Natural killer cell (primary cell): Measurements from ENCODE around the gene BNC1. TPM values are rescaled to one million over a fixed set of nuclear protein-coding genes. Genes with fewer than 3 reads are reported as not detected.
A peak's percentile ranks its signal among the peaks of the same experiment; 100 is the strongest.

ENCODE experiments used
- ATAC-seq, 3 donors: fragments of 150-1000 bp in 2 of 3; fragments of 200-7000 bp in 1 of 3; cut with Tn5 transposase; 1 replicate in 1 of 3; 2 replicates in 2 of 3; pipeline ENCODE4 v1.10.0; 2021; ENCODE audit warnings: mild to moderate bottlenecking in 2 of 3, moderate library complexity in 2 of 3
- DNase-seq, 2 donors: peaks; one replicate each; pipeline versions ENCODE4 v3.0.0 to v3.0.0-alpha.2; 2013 to 2021; ENCODE audit warnings: mixed read lengths in 1 of 2
- H3K27ac ChIP-seq: one replicate; pipeline ENCODE4 v1.5.1; 2013; ENCODE audit warnings: mild to moderate bottlenecking, low read length
- H3K27me3 ChIP-seq: one replicate; pipeline ENCODE4 v1.6.1; 2013; ENCODE audit warnings: low read length; ENCODE audit not compliant: control insufficient read depth, insufficient read depth
- H3K36me3 ChIP-seq: one replicate; pipeline ENCODE4 v1.6.1; 2013; ENCODE audit warnings: low read length; ENCODE audit not compliant: control insufficient read depth, insufficient read depth
- H3K4me1 ChIP-seq: one replicate; pipeline ENCODE4 v1.6.1; 2013; ENCODE audit warnings: low read length; ENCODE audit not compliant: control insufficient read depth, insufficient read depth
- H3K4me3 ChIP-seq: one replicate; pipeline ENCODE4 v1.5.1; 2013; ENCODE audit warnings: low read length
- H3K9me3 ChIP-seq: one replicate; pipeline ENCODE4 v1.6.1; 2013; ENCODE audit warnings: low read length; ENCODE audit not compliant: control insufficient read depth, insufficient read depth
- H3K27ac Mint-ChIP-seq, 2 donors: one replicate each; pipeline ENCODE4 v1.8.0; 2022; ENCODE audit warnings: mild to moderate bottlenecking in 2 of 2, mixed read lengths in 2 of 2, moderate library complexity in 1 of 2
- H3K27me3 Mint-ChIP-seq, 2 donors: one replicate each; pipeline ENCODE4 v1.8.0; 2022; ENCODE audit warnings: low read depth in 2 of 2, mixed read lengths in 2 of 2
- H3K36me3 Mint-ChIP-seq: one replicate; pipeline ENCODE4 v1.8.0; 2022; ENCODE audit warnings: mixed read lengths
- H3K4me1 Mint-ChIP-seq, 2 donors: one replicate each; pipeline ENCODE4 v1.8.0; 2022; ENCODE audit warnings: mixed read lengths in 2 of 2
- H3K4me3 Mint-ChIP-seq: one replicate; pipeline ENCODE4 v1.8.0; 2022; ENCODE audit warnings: mild to moderate bottlenecking, moderate library complexity, mixed read lengths
- H3K9me3 Mint-ChIP-seq, 2 donors: one replicate each; pipeline ENCODE4 v1.8.0; 2022; ENCODE audit warnings: mixed read lengths in 2 of 2
- WGBS: methylation state at CpG from one replicate; pipeline ENCODE4 v1.1.7; 2013; ENCODE audit warnings: missing lambda C conversion rate; ENCODE audit not compliant: insufficient coverage; 5-methylcytosine and 5-hydroxymethylcytosine counted together
- intact Hi-C: fragments of 100-400 bp; cut with micrococcal nuclease; formaldehyde crosslinking; loops from one replicate; pipeline ENCODE4 v1.14.2; 2022
- total RNA-seq, 4 donors: library from RNA; stranded (reverse); fragments of 120-200 nt in 1 of 4; gene quantifications; one replicate each; pipeline versions ENCODE4 v1.2.3 to v1.2.4, GENCODE V29; 2013 to 2022
- TF ChIP-seq, protein P1 (sequence below): fragments of 200-600 bp; IDR thresholded peaks from one replicate; pipeline ENCODE4 v1.8.0; 2022; ENCODE audit warnings: antibody characterized with exemption

BNC1 gene
- total RNA-seq, 3 donors from 2014 or later (not counting 1 experiment from before 2014, with no cell fraction given), result not detected

DNA sequence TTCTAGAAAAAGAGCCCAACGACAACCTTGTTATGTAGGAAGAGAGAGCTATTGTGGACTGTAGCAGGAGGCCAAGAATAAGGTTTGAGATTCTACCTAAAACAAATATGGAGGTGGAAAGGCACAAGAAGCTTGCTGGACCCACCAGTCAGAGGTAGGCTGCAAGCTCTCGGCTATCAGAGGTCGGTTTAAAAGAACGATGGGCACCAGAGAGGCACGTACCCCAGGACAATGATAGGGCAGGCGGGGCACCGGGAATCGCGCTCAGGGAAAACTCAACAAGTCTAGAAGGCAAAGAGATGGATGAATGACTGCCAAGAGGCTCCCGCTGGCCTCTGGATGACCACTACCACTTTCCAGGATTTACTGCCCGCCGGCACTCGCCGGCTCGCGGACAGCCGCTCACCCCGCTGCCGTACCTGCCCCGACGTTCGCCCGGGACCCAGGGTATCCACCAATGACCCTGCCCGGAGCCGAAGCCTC is 77.9 kb downstream of the BNC1 start:
- DNase-seq, result no peak
- Mint-ChIP-seq H3K27ac (peak overlapping the region; percentile 79 to 83), H3K36me3 (no peaks in the 10 kb centered on the region), H3K4me3 (peak overlapping the region; percentile 92), H3K27me3 (no peaks in the 10 kb centered on the region), H3K4me1 (peaks cover 9 to 14% of the 10 kb centered on the region in 2 donors), H3K9me3 (no peaks in the 10 kb centered on the region)
- intact Hi-C loops, result loop anchor here (10.0 kb wide), 1 partner anchor 192 kb away; the partner anchor contains the start of gene C15orf40
- 5% methylated on average over 25 of the region's 25 CpGs for WGBS
- Histone ChIP-seq H3K27me3 (no peaks in the 10 kb centered on the region), H3K4me1 (peaks cover 10% of the 10 kb centered on the region), H3K36me3 (no peaks in the 10 kb centered on the region), H3K27ac (peak overlapping the region; percentile 33), H3K4me3 (peak overlapping the region; percentile 58), H3K9me3 (no peaks in the 10 kb centered on the region)
- ATAC-seq, result no peak
- TF ChIP-seq, protein P1, sequence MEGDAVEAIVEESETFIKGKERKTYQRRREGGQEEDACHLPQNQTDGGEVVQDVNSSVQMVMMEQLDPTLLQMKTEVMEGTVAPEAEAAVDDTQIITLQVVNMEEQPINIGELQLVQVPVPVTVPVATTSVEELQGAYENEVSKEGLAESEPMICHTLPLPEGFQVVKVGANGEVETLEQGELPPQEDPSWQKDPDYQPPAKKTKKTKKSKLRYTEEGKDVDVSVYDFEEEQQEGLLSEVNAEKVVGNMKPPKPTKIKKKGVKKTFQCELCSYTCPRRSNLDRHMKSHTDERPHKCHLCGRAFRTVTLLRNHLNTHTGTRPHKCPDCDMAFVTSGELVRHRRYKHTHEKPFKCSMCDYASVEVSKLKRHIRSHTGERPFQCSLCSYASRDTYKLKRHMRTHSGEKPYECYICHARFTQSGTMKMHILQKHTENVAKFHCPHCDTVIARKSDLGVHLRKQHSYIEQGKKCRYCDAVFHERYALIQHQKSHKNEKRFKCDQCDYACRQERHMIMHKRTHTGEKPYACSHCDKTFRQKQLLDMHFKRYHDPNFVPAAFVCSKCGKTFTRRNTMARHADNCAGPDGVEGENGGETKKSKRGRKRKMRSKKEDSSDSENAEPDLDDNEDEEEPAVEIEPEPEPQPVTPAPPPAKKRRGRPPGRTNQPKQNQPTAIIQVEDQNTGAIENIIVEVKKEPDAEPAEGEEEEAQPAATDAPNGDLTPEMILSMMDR, result no peak

Other genes with a start within 250 kb of the BNC1 start
- 10 to 100 TPM; 42.5 to 54.4 (median 54.0) TPM for gene BTBD1, start 217.4 kb downstream of the BNC1 start, total RNA-seq
- gene TM6SF1, start 177.0 kb downstream of the BNC1 start, total RNA-seq, result 10 to 100 TPM; 10.4 to 15.5 (median 12.6) TPM
- gene HDGFL3, start 76.8 kb downstream of the BNC1 start, total RNA-seq, result 10 to 100 TPM; 13.0 to 25.3 (median 21.4) TPM
- gene SH3GL3, start 162.7 kb upstream of the BNC1 start, total RNA-seq, result not detected